ENCODE measurements around the gene ERF. TPM values are rescaled to one million over a fixed set of nuclear protein-coding genes. Genes with fewer than 3 reads are reported as not detected.
A peak's percentile ranks its signal among the peaks of the same experiment; 100 is the strongest.

The ERF gene
- total RNA-seq, 1 donor from 2014 or later, result 33.5 TPM

GRCh38 chr19:42244347-42245220 is 10.3 kb downstream of the ERF start:
- no peaks in the 10 kb centered on the region for H3K27me3 ChIP-seq (ENCODE audit: low read depth)
- peaks cover 83% of the 10 kb centered on the region for H3K4me1 ChIP-seq
- peak; percentile 76 for TF ChIP-seq CTCF (IDR thresholded peaks at IDR 0.05; ENCODE audit: borderline replicate concordance)
- peak overlapping the region; percentile 93 for H3K27ac ChIP-seq (replicated peaks)
- H3K9me3 ChIP-seq (replicated peaks), result no peaks in the 10 kb centered on the region
- H3K4me3 ChIP-seq, result peak overlapping the region; percentile 88
- peak; percentile 93 for DNase-seq
- intact Hi-C loops (cut with micrococcal nuclease), result loop anchor here (5.0 kb wide), 1 partner anchor 38 kb away; no protein-coding TSS in a partner anchor
- H3K36me3 ChIP-seq, result peaks cover 19% of the 10 kb centered on the region

- peaks cover 65% of the 10 kb centered on the region for H3K4me1 ChIP-seq
- TF ChIP-seq CTCF (IDR thresholded peaks at IDR 0.05; ENCODE audit: borderline replicate concordance), result no peak
- H3K36me3 ChIP-seq, result peaks cover 12% of the 10 kb centered on the region
- intact Hi-C loops (cut with micrococcal nuclease), result loop anchor here (5.0 kb wide), 1 partner anchor 40 kb away; no protein-coding TSS in a partner anchor
- H3K27me3 ChIP-seq (ENCODE audit: low read depth), result no peaks in the 10 kb centered on the region
- peak within 1 kb of the TSS; percentile 93 for H3K27ac ChIP-seq (replicated peaks)
- DNase-seq, result peak; percentile 98
- no peaks in the 10 kb centered on the region for H3K9me3 ChIP-seq (replicated peaks)
- H3K4me3 ChIP-seq, result peak within 1 kb of the TSS; percentile 88
Measured at GRCh38 chr19:42242512-42243409, 12.2 kb downstream of the ERF start, which contains the start of gene GSK3A. Gene GSK3A (minus strand): TSS chr19:42242602. CDS start chr19:42242465, 137 bp downstream.

- Histone ChIP-seq H3K4me1 (peaks cover 59% of the 10 kb centered on the region), H3K27me3 (ENCODE audit: low read depth) (no peaks in the 10 kb centered on the region), H3K27ac (replicated peaks) (peak overlapping the region; percentile 93), H3K36me3 (peaks cover 12% of the 10 kb centered on the region), H3K9me3 (replicated peaks) (no peaks in the 10 kb centered on the region), H3K4me3 (peak overlapping the region; percentile 88)
- intact Hi-C loops (cut with micrococcal nuclease), result loop anchor here (5.0 kb wide), 1 partner anchor 40 kb away; no protein-coding TSS in a partner anchor
- no peak for DNase-seq
- no peak for TF ChIP-seq CTCF (IDR thresholded peaks at IDR 0.05; ENCODE audit: borderline replicate concordance)
Measured at GRCh38 chr19:42242069-42242511, 12.8 kb downstream of the ERF start.

- TF ChIP-seq CTCF (IDR thresholded peaks at IDR 0.05; ENCODE audit: borderline replicate concordance), result no peak
- no peak for DNase-seq
- peaks cover 51% of the 10 kb centered on the region for H3K4me1 ChIP-seq
- no peaks in the 10 kb centered on the region for H3K27me3 ChIP-seq (ENCODE audit: low read depth)
- H3K27ac ChIP-seq (replicated peaks), result no peak overlapping the region
- H3K36me3 ChIP-seq, result peaks cover 20% of the 10 kb centered on the region
- H3K9me3 ChIP-seq (replicated peaks), result no peaks in the 10 kb centered on the region
- intact Hi-C loops (cut with micrococcal nuclease), result loop anchor here (5.0 kb wide), 1 partner anchor 41 kb away; no protein-coding TSS in a partner anchor
- H3K4me3 ChIP-seq, result peak overlapping the region; percentile 88
Measured at GRCh38 chr19:42241279-42241678, 13.6 kb downstream of the ERF start.
